PC-3 (cell line): ENCODE results near the gene WFDC6. TPM values are rescaled to one million over a fixed set of nuclear protein-coding genes. Genes with fewer than 3 reads are reported as not detected.

Experiments
- ATAC-seq: fragments of 200-7000 bp; cut with Tn5 transposase; 2 replicates; pipeline ENCODE4 v1.9.1; 2020; ENCODE audit warnings: mild to moderate bottlenecking, moderate library complexity
- BruUV-seq: library from RNA; stranded (reverse); fragments of 400-500 nt; replicated peaks from 2 replicates; lab custom pipeline; 2021; lab: Mats Ljungman, UMichigan
- CTCF ChIA-PET: fragments of 300-600 bp; sonication (Branson Sonifier 250); formaldehyde crosslinking; loops from one replicate; lab custom pipeline; 2022; ENCODE audit warnings: antibody characterized with exemption; lab: Charles Lee
- POLR2A ChIA-PET: fragments of 300-600 bp; sonication (Branson Sonifier 250); formaldehyde crosslinking; loops from one replicate; lab custom pipeline; 2022; ENCODE audit warnings: antibody characterized with exemption; ENCODE audit not compliant: unreplicated experiment; lab: Charles Lee
- DNase-seq: peaks from one replicate; pipeline ENCODE4 v3.0.0-alpha.2; 2015
- H2AFZ ChIP-seq: fragments of 300-600 bp; sonication (generic); 2 replicates; pipeline ENCODE4 v1.6.0; 2016; ENCODE audit warnings: antibody characterized with exemption, low read length
- H3F3A ChIP-seq: fragments of 300-600 bp; sonication (generic); one replicate; pipeline ENCODE4 v1.6.0; 2017; ENCODE audit warnings: antibody characterized with exemption, low read length, control low read depth, mild to moderate bottlenecking; ENCODE audit not compliant: unreplicated experiment
- H3K27ac ChIP-seq: fragments of 300-600 bp; sonication (generic); 2 replicates; pipeline ENCODE4 v1.5.1; 2016; ENCODE audit warnings: mild to moderate bottlenecking, low read length
- H3K27me3 ChIP-seq: fragments of 300-600 bp; sonication (generic); 2 replicates; pipeline ENCODE4 v1.6.1; 2016; ENCODE audit warnings: low read length, mixed read lengths
- H3K36me3 ChIP-seq: fragments of 300-600 bp; sonication (generic); 2 replicates; pipeline ENCODE4 v1.6.1; 2016; ENCODE audit warnings: low read depth, mixed run types, low read length, mixed read lengths
- H3K4me1 ChIP-seq: fragments of 300-600 bp; sonication (generic); 2 replicates; pipeline ENCODE4 v1.5.1; 2016; ENCODE audit warnings: low read length; ENCODE audit not compliant: insufficient read depth
- H3K4me2 ChIP-seq: fragments of 300-600 bp; sonication (generic); 2 replicates; pipeline ENCODE4 v1.6.0; 2016; ENCODE audit warnings: low read length
- H3K4me3 ChIP-seq: fragments of 300-600 bp; sonication (generic); 2 replicates; pipeline ENCODE4 v1.5.1; 2016; ENCODE audit warnings: mild to moderate bottlenecking, low read length, mixed read lengths
- H3K79me2 ChIP-seq: fragments of 300-600 bp; sonication (generic); 2 replicates; pipeline ENCODE4 v1.6.1; 2017; ENCODE audit warnings: low read length, mixed read lengths
- H3K9ac ChIP-seq: fragments of 300-600 bp; sonication (generic); 2 replicates; pipeline ENCODE4 v1.6.0; 2016; ENCODE audit warnings: mild to moderate bottlenecking, low read length
- H3K9me2 ChIP-seq: fragments of 300-600 bp; sonication (generic); replicated peaks from 2 replicates; pipeline ENCODE4 v1.6.1; 2016; ENCODE audit warnings: mixed run types, low read length, mixed read lengths
- H3K9me3 ChIP-seq: fragments of 300-600 bp; sonication (generic); 2 replicates; pipeline ENCODE4 v1.6.1; 2016; ENCODE audit warnings: low read length, mixed read lengths
- H4K20me1 ChIP-seq: fragments of 300-600 bp; sonication (generic); 2 replicates; pipeline ENCODE4 v1.6.1; 2016; ENCODE audit warnings: low read length, mixed read lengths
- CTCF ChIP-seq: fragments of 300-600 bp; sonication (generic); conservative IDR thresholded peaks from 2 replicates; pipeline ENCODE4 v1.5.1; 2017; ENCODE audit warnings: antibody characterized with exemption, low read depth, mild to moderate bottlenecking, low read length
- EZH2 ChIP-seq: fragments of 300-600 bp; sonication (generic); IDR thresholded peaks from one replicate; pipeline ENCODE4 v1.6.1; 2017; ENCODE audit warnings: antibody characterized with exemption, mild to moderate bottlenecking, low read length; ENCODE audit not compliant: unreplicated experiment
- EZH2phosphoT487 ChIP-seq: fragments of 300-600 bp; sonication (generic); IDR thresholded peaks from 2 replicates; pipeline ENCODE4 v1.6.1; 2018; ENCODE audit warnings: mild to moderate bottlenecking, antibody characterized with exemption, low read length, borderline replicate concordance
- intact Hi-C: fragments of 100-400 bp; cut with micrococcal nuclease; formaldehyde crosslinking; loops from 2 replicates; pipeline ENCODE4 v1.9.0; 2023
- total RNA-seq: library from RNA; depleted of rRNA; stranded (reverse); fragments of >200 nt; gene quantifications from 2 replicates; pipeline ENCODE4 v1.2.3, GENCODE V29; 2014

The WFDC6 gene
- total RNA-seq, 1 experiment from 2014 or later: not detected

GRCh38 chr20:45552456-45552855 lies 13.2 kb upstream of the WFDC6 start:
- Histone ChIP-seq H2AFZ (no peak overlapping the region), H4K20me1 (no peaks in the 10 kb centered on the region), H3K4me2 (no peak overlapping the region), H3K36me3 (no peaks in the 10 kb centered on the region), H3K9ac (no peak overlapping the region), H3F3A (no peaks in the 10 kb centered on the region), H3K9me3 (no peaks in the 10 kb centered on the region), H3K79me2 (no peaks in the 10 kb centered on the region), H3K27ac (no peak overlapping the region), H3K9me2 (no peaks in the 10 kb centered on the region), H3K27me3 (peaks cover 32% of the 10 kb centered on the region), H3K4me1 (no peaks in the 10 kb centered on the region), H3K4me3 (no peak overlapping the region)
- ATAC-seq: no peak
- BruUV-seq: no TSS peak
- ChIA-PET CTCF (no interaction called here), POLR2A (no interaction called here)
- intact Hi-C loops: no loop called here
- DNase-seq: no peak
- TF ChIP-seq CTCF: no peak
- no peak for TF ChIP-seq EZH2phosphoT487
- no peak for TF ChIP-seq EZH2

DNA sequence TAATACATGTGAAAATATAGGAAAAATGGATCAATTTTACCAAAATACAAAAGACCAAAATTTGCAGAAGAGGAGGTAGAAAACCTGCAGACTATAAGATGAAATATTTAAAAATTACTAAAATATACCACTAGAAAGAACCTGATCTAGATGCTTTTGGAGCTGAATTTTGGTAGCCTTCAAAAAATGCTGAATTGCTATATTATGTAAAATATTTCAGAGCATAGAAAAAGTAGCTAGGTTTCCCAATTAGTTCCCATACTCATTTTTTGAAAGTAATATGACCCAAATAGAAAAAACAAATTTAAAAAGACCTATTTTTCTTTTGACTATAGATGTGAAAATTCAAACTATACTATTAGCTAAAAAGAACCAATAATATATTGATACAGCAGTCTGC lies 11.5 kb upstream of the WFDC6 start:
- no peak overlapping the region for H2AFZ ChIP-seq
- H3K36me3 ChIP-seq: no peaks in the 10 kb centered on the region
- no peaks in the 10 kb centered on the region for H3K9me3 ChIP-seq
- H3K4me1 ChIP-seq: no peaks in the 10 kb centered on the region
- BruUV-seq: no TSS peak
- no peak overlapping the region for H3K27ac ChIP-seq
- POLR2A ChIA-PET: no interaction called here
- DNase-seq: no peak
- TF ChIP-seq EZH2 (no peak), EZH2phosphoT487 (no peak), CTCF (no peak)
- CTCF ChIA-PET: no interaction called here
- no peak overlapping the region for H3K9ac ChIP-seq
- intact Hi-C loops: no loop called here
- H3K4me3 ChIP-seq: no peak overlapping the region
- no peak overlapping the region for H3K4me2 ChIP-seq
- H3K79me2 ChIP-seq: no peaks in the 10 kb centered on the region
- ATAC-seq: no peak
- H3F3A ChIP-seq: no peaks in the 10 kb centered on the region
- H3K27me3 ChIP-seq: peaks cover 34% of the 10 kb centered on the region
- H4K20me1 ChIP-seq: no peaks in the 10 kb centered on the region
- H3K9me2 ChIP-seq: no peaks in the 10 kb centered on the region

DNA sequence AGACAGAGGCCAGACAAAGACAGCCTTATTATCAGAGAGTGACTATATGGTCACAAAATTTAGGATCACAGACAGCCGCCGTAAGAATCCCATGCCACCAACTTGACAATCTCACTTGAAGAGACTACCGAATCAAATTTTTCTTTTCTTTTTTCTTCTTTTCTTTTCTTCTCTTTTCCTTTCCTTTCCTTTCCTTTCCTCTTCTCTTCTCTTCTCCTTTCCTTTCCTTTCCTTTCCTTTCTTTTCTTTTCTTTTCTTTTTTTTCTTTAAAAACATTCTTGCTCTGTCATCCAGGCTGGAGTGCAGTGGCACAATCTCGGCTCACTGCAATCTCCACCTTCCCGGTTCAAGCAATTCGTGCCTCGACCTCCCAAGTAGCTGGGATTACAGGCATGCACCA lies 9.1 kb upstream of the WFDC6 start:
- H3K4me1 ChIP-seq: no peaks in the 10 kb centered on the region
- no peak overlapping the region for H3K4me2 ChIP-seq
- no peak overlapping the region for H3K4me3 ChIP-seq
- no peaks in the 10 kb centered on the region for H3K36me3 ChIP-seq
- no peak for TF ChIP-seq EZH2phosphoT487
- TF ChIP-seq CTCF: no peak
- TF ChIP-seq EZH2: no peak
- H3K9me3 ChIP-seq: no peaks in the 10 kb centered on the region
- H3F3A ChIP-seq: no peaks in the 10 kb centered on the region
- H3K27ac ChIP-seq: no peak overlapping the region
- ChIA-PET CTCF (interaction anchor here (0.7 kb wide), 1 partner anchor 221 kb away, joined by 4 read pairs; no protein-coding TSS in a partner anchor), POLR2A (no interaction called here)
- BruUV-seq: no TSS peak
- no peak for DNase-seq
- intact Hi-C loops: no loop called here
- no peak for ATAC-seq
- peaks cover 27% of the 10 kb centered on the region for H3K27me3 ChIP-seq
- H2AFZ ChIP-seq: no peak overlapping the region
- no peak overlapping the region for H3K9ac ChIP-seq
- H3K9me2 ChIP-seq: no peaks in the 10 kb centered on the region
- H3K79me2 ChIP-seq: no peaks in the 10 kb centered on the region
- H4K20me1 ChIP-seq: no peaks in the 10 kb centered on the region
